ENCODE data around the gene BTN2A1.
"Not testable (repeated sequence)": the region's sequence is repeated elsewhere in the genome, so short reads cannot be mapped to it uniquely, and the experiment has no call there.

Gene BTN2A1

DNA sequence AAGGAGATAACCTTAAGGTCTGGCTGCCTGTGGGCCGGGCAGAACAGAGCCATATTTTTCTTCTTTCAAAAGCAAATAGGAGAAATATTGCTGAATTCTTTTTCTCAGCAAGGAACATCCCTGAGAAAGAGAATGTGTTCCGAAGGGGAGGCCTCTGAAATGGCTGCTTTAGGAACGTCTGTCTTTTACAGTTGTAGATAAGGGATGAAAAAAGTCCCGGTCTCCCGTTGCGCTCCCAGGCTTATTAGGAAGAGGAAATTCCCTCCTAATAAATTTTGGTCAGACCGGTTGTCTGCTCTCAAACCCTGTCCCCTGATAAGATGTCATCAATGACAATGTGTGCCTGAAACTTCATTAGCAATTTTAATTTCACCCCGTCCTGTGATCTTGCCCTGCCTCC, 24.1 kb upstream of the BTN2A1 start:
- DNase-seq: not testable (repeated sequence)

DNA sequence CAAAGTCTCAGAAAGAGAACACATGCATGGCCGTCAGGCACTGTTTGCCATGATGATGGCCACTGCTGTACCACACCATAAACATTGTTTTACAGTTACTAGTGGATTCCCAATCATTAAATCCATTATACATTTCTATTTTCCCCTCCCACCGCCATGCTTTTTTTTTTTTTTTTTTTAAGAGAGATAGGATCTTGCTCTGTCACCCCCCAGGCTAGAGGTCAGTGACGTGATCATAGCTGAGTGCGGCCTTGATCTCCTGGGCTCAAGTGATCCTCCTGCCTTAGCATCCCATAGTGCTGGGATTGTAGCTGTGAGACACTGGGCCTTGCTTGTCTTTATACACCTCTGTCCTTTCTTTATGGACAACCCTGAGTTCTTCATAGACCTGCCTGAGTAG, 21.7 kb upstream of the BTN2A1 start:
- no peak for DNase-seq

DNA sequence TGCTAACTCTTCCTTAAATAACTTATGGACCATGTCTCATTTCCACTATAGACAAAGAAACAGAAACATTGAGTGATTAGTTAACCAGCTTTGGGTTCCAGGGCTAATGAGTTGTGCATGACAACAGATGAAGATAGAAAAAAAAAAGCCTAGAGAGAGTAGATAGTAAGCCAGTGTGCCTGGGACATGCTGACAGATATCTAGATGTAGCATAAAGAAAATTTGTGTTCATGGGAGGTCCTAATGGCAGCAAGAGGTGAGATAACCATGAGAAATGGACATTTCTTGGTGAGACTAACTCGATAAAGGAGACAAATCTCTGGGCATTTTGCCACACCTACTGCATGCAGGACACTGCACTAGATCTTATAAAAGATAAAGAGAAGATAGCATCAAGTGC, 20.2 kb upstream of the BTN2A1 start:
- no peak for DNase-seq

DNA sequence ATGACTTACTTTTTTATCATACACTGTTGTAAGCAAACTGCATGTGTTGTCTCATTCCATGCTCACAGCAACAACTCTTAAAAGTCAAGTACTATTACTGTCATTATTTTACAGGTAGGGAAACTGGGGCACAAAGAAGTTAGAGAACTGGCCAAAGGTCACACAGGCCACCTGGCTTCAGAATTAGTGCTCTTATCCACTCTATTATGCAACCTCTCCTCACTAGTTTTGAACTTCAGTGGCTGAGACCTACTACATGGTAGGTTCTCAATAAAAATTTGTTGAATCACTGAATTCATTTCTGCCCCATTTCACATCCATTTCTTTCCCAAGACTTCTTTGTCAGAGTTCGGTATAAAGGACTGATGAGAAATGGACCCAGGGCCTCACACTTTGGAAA, 19.8 kb upstream of the BTN2A1 start:
- no peak for DNase-seq

DNA sequence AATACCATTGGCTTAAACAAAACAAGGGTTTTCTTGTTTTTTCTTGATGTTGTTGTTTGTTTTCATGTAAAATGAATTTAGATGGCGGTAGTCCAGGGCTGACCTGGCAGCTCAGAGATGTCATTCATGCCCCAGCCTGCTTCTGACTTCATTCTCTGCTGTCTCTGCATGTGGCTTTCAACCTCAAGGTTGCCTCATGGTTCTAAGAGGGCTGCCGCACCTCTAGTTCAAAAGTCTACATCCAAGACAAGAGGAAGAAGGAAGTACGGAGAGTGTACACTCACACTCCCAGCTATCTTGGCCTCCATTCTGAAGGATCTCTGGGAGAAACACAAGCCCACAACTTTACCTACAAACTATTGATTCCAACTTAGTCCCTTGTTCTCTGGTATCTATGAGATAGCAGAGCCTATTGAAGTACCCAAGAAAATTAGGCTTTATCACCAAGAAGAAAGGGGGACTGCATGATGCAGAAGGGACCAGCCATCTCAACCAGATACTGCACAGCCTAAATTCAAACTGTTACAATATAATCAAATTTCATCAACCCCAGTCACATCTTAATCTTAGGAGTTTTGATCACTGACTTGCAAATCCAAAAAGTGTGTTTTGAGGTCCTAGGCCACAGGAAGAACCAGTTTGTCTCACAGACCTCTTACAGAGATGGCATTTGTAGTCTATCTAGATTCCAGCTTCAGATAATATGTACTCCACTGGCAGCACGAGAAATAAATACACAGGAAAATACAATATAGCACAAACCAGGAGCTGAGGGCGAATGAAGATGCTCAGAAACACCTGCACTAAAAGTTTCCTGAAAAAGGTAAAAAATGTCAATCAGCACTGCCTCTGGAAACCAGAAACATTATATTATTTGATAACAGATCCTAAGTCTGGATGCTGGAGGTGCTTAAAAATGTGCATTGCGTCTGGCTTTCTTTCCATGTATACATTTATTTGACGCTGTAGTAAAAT, 18.3 kb upstream of the BTN2A1 start:
- DNase-seq: no peak

DNA sequence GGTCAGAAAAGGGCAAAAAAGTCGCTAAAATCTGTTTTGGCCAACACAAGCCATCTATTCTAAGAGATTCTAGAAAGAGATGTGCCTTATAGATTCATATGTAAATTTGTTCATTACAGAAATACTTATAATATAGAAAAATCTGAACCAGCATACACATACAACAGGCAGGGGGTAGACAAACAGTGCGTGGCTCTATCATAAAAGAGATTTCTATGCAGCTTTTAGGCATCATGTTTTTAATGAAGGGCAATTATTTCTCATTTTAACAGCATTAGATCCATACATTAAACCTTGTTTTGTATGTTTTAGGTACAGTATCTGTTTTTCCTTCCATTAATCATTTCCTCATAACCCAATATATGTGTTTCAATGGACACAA, 16.8 kb upstream of the BTN2A1 start:
- no peak for DNase-seq

DNA sequence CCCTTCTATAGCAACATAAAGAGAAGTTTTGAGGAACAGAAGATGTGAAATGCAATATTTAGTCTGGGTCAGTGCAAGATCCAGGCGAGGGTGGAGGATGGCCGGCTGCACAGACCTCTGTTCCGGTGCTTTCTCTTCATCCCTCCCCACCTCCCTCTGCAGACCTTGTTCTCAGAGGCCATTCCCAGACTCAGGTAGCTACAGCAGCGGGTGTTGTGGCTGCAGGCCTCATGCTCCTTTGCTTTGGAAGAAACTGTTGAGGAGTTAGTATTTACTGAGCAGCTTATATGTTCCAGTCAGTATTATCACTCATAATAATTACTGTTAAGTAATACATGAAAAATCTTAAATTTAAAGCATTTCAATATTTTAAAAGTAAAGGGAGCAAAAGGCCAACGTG, 15.8 kb upstream of the BTN2A1 start:
- no peak for DNase-seq

DNA sequence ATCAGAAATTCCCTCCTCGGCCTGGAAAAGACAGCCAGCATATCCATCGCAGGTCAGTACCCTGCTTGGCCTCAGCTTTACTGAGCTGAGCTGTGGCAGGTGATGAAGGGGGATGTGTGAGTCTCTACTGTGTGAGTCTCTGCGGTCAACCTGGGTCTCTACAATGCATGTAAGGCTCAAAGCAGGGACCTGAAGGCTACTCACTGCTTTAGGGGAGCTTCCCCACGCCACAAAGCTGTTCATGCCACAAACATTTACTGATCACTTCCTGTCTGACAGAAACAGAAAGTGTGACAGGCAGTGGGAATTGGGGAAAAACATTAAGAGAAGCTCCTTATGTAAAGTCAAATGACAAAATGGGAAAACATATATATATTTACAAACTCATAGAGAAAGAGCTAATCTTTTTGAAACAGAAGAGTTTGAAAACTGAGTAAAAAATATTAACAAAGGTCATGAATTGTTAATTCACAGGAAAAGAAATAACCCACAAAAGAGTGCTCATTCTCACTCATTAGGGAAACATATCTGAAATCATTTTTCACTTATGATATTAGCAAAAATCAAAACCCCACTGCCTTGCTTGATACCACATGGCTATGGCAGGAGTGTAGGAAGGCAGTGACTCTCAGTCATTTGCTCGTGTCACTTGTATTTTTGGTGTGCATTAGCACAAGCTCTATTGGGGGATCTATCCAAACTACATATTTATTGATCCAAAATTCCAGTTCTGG, 11.7 kb upstream of the BTN2A1 start:
- no peak for DNase-seq

DNA sequence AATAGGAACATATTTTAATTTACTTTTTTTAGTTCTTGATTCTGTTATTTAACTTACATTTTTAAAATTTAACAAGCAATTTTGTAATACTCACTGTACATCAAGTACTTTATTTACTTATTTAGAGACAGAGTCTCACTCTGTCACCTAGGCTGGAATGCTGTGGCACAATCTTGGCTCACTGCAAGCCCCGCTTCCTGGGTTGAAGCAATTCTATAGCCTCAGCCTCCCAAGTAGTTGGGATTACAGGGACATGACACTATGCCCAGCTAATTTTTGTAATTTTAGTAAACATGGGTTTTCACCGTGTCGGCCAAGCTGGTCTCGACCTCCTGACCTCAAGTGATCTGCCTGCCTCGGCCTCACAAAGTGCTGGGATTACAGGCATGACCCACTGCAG, 10.5 kb upstream of the BTN2A1 start:
- no peak for DNase-seq

DNA sequence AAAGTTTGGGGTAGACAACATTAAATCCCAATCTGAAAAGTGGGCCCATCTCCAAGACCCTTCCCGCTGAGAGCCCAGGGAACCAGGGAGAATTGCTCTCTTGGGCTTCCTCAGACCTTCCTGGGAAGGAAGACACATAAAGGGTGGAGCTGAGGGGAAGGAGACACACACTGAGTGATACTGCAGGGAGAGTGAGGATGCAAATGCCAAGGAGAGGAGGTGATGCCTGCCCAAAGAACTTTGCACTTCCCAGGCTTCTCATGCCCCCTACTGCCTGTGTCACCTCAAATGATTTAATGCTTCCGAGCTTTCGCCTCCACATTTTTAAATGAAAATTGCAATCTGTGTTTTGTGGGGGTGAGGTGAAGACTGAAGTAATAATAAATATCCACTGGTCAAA, 7.5 kb upstream of the BTN2A1 start:
- DNase-seq: no peak

DNA sequence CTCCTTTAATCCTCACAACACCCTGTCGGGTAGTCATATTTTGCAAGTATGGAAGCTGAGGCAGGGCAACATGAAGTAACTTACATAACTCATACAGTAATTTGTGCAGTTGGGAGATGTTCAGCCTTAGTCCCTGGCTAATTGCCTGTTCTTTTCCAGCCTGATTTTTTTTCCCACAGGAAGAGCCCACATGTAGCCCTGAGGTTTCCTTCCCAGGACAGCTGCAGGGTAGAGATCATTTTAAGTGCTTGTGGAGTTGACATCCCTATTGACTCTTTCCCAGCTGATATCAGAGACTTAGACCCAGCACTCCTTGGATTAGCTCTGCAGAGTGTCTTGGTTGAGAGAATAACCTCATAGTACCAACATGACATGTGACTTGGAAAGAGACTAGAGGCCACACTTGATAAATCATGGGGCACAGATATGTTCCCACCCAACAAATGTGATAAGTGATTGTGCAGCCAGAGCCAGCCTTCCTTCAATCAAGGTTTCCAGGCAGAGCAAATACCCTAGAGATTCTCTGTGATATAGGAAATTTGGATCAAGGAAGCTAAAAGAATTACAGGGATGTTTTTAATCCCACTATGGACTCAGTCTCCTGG, 5.0 kb upstream of the BTN2A1 start:
- no peak for DNase-seq

DNA sequence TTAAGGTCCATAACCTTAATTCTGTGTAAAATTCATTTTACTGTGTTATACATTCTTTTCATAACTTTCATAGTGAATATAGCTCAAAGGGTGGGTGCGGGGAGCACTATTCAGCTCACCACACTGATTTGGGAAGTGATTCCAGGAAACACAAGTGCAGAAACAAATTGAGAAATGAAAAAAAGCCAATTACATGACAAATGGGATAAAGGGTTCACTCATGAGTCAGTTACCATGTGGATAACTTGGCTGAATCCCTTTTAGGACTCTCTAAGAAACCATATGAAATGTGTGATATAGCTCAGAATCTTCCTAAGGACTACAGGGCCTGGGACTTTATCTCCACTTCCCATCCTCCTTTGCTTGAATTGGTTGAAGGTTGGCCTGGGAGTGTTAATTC, 3.1 kb upstream of the BTN2A1 start:
- no peak for DNase-seq

DNA sequence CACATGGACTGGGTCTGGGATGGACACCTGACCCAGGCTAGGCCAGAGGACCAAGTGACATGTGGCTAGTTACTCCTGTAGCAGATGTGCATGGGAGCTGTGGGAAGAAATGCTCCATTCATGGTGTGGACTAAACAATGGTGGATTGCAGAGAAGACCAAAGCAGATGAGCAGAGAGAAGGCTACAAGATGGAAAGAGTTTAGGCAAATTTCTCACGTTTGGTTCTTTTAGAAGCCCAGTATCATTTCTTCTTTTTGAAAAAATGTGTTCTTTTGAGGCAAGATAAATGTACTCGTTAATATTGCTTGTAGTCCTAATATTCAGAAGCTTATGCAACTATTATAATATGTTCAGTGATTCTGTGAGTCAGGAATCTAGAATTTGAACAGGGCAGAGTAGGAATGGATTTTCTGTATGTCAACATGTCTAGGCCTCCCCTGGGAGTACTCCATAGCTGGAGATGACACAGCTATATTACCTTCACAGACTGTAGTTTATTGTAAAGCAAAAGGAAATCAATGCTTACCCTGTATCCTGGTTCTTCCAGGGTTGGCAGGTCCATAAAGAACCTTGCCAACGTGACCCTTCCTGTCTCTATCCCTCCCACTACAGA, 2.3 kb upstream of the BTN2A1 start:
- DNase-seq: no peak

DNA sequence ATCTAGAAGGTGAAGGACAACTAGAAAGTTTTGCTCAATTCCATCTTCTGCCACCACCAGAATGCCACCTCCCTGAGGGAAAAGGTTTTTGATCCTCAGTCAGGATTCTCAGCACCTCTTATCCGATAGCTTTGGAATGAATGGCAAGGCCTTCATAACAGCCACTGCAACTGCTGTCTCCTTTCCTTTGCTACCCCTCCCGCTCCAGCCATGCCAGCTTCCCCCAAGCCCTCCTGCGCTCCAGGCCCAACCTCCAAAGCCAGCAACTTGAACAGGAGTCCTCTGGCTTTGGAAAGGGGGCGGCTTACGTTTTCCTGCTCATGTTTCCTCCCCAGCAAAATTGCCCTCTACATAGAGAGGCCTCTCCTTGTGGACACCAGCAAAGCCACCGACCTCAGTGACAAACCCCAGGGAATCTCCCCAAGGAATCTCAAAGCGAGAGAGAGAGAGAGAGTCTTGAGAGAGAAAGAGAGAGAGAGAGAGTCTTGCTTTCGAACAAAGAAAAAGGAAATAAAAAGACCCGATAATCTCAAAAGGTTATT, 420 bp upstream of the BTN2A1 start:
- DNase-seq: peak; percentile 75

DNA sequence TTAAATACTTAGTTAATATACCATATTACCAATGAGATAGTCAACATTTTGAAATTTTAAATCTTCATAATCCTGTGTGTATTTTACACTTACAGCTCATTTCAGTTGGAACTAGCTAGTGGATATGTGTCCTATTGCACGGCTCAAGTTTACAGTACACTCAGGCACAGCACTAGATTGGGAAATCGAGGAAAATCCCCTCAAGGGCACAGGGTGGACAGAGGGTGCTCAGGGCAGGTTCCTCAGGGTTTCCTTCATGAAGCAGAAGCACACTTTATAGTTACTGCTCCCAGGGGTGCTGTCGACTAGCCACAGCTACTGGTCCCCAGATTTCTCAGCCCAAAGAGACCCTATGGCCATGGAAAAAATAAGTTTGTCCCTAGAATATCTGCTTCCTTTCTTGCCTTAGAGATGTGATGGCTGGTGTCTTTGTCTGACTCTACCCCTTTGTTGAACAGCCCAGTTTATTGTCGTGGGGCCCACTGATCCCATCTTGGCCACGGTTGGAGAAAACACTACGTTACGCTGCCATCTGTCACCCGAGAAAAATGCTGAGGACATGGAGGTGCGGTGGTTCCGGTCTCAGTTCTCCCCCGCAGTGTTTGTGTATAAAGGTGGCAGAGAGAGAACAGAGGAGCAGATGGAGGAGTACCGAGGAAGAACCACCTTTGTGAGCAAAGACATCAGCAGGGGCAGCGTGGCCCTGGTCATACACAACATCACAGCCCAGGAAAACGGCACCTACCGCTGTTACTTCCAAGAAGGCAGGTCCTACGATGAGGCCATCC, 1.5 kb downstream of the BTN2A1 start:
- DNase-seq: no peak

DNA sequence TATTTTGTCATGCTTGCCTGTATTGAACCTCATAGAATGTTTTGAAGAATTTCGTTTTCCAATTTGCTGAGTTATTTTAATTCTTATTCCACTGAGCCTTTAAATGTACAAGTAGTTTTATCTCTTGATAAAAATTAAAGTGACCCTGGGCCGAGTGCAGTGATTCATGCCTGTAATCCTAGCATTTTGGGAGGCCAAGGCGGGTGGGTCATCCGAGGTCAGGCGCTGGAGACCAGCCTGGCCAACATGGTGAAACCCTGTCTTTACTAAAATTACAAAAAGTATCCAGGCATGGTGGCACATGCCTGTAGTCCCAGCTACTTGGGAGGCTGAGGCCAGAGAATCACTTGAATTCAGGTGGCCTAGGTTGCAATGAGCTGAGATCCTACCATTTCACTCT, 3.6 kb downstream of the BTN2A1 start:
- DNase-seq: not testable (repeated sequence)

DNA sequence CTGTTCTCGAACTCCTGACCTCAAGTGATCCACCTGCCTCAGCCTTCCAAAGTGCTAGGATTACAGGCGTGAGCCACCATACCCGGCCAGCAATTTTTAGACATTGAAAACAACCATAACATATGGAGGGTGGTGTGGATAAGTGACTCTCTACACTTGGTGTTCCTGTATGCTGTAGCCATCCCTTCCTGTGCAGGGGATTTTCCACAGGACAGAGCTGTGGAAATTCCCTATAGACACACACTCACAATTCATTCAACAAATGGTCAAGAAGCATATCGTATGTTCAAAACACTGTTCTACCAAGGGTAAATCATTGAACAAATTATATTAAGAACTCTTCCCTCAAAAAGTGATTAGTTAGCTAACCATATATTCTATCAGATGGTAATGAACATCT, 6.3 kb downstream of the BTN2A1 start:
- DNase-seq: no peak

DNA sequence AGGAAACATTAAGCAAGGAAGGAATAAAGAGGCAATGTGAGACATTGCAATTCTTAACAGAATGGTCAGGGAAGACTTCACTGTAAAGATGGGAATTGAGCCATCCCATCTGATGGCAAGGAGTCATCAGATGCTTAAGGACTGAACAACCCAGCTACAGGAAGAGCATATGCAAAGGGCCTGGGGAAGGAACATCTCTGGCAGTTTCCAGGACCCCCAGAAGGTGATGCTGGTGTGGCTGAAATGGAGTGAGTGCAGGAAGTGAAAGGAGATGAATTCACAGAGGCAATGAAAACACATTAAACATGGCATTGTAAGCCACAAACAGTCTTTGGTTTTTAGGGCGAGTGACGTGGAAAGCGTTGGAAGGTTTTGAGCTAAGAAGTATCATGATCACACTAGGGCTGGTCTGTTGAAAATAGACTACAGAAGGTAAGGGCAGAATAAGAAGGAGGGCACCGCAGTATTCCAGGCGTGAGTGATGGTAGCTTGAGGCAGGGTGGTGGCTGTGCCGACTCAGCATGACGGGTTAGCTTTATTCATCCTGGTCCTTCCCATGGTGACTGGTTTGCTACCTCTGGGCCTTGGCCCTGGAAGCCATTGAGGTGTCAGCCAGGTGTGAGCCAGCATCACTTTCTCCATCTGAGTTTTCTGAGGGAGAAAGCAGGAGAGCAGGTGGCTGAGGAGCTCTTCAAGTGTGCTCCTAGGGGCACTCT, 6.8 kb downstream of the BTN2A1 start:
- no peak for DNase-seq

DNA sequence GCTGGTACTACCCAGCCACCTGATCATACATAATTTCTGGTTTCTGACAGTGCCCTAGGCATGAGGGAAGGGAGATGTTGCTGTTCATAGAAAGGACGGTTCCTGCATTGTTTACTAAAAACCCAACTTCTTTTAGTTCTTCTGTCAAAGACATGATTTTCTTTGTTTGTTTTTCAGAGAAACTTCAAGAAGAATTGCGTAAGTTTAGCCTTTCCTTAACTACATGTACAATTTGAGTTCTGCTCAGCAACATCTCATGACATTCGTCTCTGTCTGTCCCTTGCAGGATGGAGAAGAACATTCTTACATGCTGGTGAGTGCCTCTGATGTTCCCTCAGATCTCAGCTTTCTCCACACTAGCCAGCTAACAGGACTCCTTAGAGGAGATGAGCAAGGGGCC, 8.0 kb downstream of the BTN2A1 start:
- no peak for DNase-seq

DNA sequence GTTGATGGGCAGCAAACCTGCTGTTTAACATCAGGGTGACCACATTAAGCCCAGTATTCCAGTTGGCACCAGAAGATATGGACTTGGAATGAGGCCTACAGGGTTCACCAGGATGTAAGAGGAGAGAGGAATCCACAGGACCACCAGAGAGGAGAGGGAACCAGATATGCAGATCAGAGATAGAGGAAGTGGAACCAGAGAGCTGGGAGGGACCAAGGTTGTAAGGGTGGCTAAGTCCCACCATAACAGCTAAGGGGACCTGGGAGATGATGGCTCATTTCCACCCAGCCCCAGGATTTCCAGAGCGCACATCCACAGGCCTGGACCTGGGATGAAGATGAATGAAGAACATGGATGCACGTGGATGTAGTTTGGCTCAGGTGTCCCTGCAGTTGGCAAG, 11.1 kb downstream of the BTN2A1 start:
- DNase-seq: no peak

DNA sequence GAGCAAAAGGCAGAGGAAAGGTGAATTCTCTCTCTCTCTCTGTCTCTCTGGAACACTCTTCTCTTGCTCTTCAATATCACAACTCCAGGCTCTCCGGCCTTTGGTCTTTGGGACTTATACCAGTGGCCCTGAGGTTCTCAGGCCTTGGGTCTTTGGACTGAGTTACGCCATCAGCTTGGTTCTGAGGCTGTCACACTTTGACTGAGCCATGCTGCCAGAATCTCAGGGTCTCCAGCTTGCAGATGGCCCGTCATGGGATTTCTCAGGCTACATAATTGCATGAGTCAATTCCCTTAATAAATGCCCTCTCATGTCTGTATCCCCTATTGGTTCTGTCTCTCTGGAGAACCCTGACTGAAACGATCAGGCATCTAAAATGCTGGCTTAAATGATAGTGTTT, 12.9 kb downstream of the BTN2A1 start:
- no peak for DNase-seq

DNA sequence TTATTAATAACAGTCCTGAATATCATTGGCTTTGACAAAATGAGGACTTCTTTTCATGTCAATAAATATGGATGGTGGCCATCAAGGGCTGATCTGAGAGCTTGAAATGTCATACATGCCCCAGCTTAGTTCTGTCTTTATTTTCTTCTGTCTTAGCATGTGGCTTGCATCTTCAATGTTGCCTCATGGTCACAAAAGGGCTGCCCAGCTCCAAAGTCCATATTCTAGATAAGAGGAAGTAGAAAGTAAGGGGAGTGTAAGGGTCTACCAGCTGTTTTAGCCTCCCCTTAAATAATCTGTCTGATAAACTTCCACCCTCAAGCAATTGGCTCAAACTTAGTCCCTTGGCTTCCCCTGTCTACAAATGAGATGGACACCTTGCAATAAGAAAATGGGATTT, 14.2 kb downstream of the BTN2A1 start:
- DNase-seq: no peak
